Left lung (tissue), 10 donors: ENCODE data around the gene CDC42SE1. TPM values are rescaled to one million over a fixed set of nuclear protein-coding genes. Genes with fewer than 3 reads are reported as not detected.

Experiments
- ATAC-seq: fragments of 200-7000 bp; cut with Tn5 transposase; one replicate; pipeline ENCODE4 v1.9.1; 2020; ENCODE audit warnings: moderate library complexity
- DNase-seq, 4 donors: peaks; one replicate each; pipeline ENCODE4 v3.0.0-alpha.2; 2013 to 2020
- H3K27ac ChIP-seq, 2 donors: fragments of 200-600 bp; sonication (generic) in 1 of 2; one replicate each; pipeline versions ENCODE4 v1.5.0 to v1.8.0; 2020 to 2021
- H3K27me3 ChIP-seq, 2 donors: fragments of 200-600 bp; sonication (generic) in 1 of 2; one replicate each; pipeline versions ENCODE4 v1.5.0 to v1.8.0; 2020 to 2021
- H3K36me3 ChIP-seq, 2 donors: fragments of 200-600 bp; sonication (generic) in 1 of 2; one replicate each; pipeline versions ENCODE4 v1.5.0 to v1.8.0; 2020 to 2021
- H3K4me1 ChIP-seq, 2 donors: fragments of 200-600 bp; one replicate each; pipeline ENCODE4 v1.8.0; 2021
- H3K4me3 ChIP-seq, 2 donors: fragments of 200-600 bp; sonication (generic) in 1 of 2; one replicate each; pipeline versions ENCODE4 v1.5.0 to v1.8.0; 2020 to 2021; ENCODE audit warnings: mild to moderate bottlenecking in 1 of 2
- H3K9me3 ChIP-seq, 2 donors: fragments of 200-600 bp; sonication (generic) in 1 of 2; one replicate each; pipeline versions ENCODE4 v1.5.0 to v1.8.0; 2020 to 2021
- intact Hi-C, 2 donors: fragments of 100-400 bp; cut with DNase I; formaldehyde crosslinking; loops; one replicate each; pipeline versions ENCODE4 v1.11.2 to v1.14.2; 2022
- polyA plus RNA-seq, 6 donors: library from polyadenylated mRNA; unstranded; fragments of 120-200 nt; gene quantifications; one replicate each; pipeline ENCODE4 v1.2.1, GENCODE V29; 2013; ENCODE audit not compliant: insufficient read length in 6 of 6
- total RNA-seq, 2 donors: library from RNA; stranded (reverse); fragmentation: NEBNext Ultra II Directional; extraction: Animal tissue kit (Norgen Biotek cat#: 25700); gene quantifications; one replicate each; pipeline ENCODE4 v1.2.1, GENCODE V29; 2021
- TF ChIP-seq, protein P1 (sequence below), 2 donors: fragments of 200-600 bp; sonication (generic) in 1 of 2; IDR thresholded peaks; one replicate each; pipeline versions ENCODE4 v1.5.0 to v1.8.0; 2021; ENCODE audit warnings: antibody characterized with exemption in 2 of 2
- donor health status: DM: no; HTN: yes; CAD: no.
- donor health status: DM: no; HTN: no; CAD: no.

CDC42SE1 gene
- total and polyA plus RNA-seq, 8 donors: 99.1 to 133 (median 111) TPM

DNA sequence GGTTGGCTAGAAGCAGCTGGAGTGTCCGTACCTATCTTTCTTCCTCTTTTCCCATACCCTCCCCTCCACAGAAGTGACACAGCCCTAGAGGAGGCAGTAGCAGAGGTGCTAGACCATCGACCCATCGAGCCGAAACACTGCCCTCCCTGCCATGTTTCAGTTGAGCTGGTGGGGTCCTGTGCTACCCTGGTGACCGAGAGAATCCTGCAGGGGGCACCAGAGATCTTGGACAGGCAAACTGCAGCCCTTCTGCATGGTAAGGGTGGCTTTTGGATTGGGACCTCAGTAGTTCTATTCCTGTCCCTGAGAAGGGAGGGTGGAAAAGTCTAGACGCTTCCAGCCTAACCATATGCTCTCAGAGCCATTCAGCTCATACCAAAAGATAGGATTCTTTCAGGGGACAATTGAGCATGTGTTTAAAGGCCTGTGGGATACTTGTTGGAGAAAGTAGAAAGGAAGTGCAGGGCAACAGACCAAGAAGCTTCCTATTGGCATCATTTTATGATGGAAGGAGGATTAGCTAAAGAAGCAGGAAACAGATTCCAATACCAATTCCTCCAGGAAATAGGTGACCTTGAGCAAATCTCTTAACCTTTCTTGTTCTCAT lies 34.8 kb downstream of the CDC42SE1 start:
- ATAC-seq (peak; percentile 98), DNase-seq (peak in 2 of 4 donors; percentile 69 to 78)
- Histone ChIP-seq H3K36me3 (peaks cover 0 to 58% of the 10 kb centered on the region in 2 donors), H3K27me3 (no peaks in the 10 kb centered on the region), H3K27ac (peak overlapping the region in 1 of 2 donors; percentile 3), H3K4me3 (no peak overlapping the region), H3K4me1 (peaks cover 2 to 6% of the 10 kb centered on the region in 2 donors), H3K9me3 (no peaks in the 10 kb centered on the region)
- intact Hi-C loops: no loop called here
- TF ChIP-seq, protein P1, sequence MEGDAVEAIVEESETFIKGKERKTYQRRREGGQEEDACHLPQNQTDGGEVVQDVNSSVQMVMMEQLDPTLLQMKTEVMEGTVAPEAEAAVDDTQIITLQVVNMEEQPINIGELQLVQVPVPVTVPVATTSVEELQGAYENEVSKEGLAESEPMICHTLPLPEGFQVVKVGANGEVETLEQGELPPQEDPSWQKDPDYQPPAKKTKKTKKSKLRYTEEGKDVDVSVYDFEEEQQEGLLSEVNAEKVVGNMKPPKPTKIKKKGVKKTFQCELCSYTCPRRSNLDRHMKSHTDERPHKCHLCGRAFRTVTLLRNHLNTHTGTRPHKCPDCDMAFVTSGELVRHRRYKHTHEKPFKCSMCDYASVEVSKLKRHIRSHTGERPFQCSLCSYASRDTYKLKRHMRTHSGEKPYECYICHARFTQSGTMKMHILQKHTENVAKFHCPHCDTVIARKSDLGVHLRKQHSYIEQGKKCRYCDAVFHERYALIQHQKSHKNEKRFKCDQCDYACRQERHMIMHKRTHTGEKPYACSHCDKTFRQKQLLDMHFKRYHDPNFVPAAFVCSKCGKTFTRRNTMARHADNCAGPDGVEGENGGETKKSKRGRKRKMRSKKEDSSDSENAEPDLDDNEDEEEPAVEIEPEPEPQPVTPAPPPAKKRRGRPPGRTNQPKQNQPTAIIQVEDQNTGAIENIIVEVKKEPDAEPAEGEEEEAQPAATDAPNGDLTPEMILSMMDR (IDR thresholded peaks at IDR 0.05): peak; percentile 52 to 79

DNA sequence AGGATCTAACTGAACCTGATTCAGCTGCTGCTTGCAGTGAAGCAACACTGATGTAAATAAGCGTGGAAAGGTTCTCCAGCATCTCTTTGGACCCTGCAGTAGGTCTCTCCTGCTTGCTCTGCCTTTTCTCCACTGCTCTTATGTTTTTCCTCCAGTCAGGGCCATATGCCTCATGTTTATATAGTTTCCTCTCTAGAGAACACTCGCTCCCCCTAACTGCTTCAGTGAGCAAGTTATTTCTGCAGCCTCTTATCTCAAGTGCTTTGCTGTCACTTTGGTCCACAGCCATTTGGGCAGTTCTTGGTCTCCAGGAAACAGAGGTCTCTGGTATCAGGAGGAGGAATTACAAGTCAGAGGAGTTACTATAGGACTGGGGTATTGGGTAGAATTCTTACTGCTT lies 45.9 kb downstream of the CDC42SE1 start:
- H3K27me3 ChIP-seq: no peaks in the 10 kb centered on the region
- H3K4me1 ChIP-seq: peaks cover 20 to 38% of the 10 kb centered on the region in 2 donors
- intact Hi-C loops: no loop called here
- TF ChIP-seq, protein P1 (IDR thresholded peaks at IDR 0.05): no peak
- H3K9me3 ChIP-seq: no peaks in the 10 kb centered on the region
- H3K4me3 ChIP-seq: no peak overlapping the region
- peaks cover 0 to 8% of the 10 kb centered on the region in 2 donors for H3K36me3 ChIP-seq
- ATAC-seq (peak; percentile 79), DNase-seq (peak in 2 of 4 donors; percentile 68 to 91)
- H3K27ac ChIP-seq: peak overlapping the region; percentile 17 to 39

DNA sequence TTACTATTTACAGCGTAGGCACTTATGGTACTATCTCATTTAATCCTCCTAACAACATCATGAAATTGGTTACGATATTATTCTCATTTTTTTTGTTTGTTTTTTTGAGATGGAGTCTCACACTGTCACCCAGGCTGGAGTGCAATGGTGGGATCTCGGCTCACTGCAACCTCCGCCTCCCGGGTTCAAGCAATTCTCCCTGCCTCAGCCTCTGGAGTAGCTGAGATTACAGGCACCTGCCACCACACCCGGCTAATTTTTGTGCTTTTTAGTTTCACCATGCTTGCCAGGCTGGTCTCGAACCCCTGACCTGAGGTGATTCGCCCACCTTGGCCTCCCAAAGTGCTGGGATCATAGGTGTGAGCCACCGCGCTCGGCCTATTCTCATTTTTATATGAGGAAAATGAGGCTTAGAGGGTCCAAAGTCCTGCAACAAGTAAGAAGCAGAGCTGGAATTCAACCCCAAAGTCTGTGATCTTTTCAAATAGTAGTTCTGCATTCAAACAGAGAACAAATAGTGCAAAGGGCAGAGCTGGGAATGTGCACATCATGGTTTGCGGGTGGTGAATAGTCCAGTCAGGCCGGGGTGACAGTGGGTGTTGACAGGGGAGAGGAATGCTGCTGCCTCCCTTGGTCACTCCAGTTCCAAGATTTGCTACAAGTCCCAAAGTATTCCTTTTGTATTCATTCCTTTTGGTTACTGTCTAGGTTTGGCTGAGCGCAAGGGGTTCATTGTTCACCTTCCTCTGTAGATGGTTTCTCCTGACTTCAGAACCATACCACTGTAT lies 46.5 kb downstream of the CDC42SE1 start:
- no peak overlapping the region for H3K4me3 ChIP-seq
- TF ChIP-seq, protein P1 (IDR thresholded peaks at IDR 0.05): no peak
- H3K9me3 ChIP-seq: no peaks in the 10 kb centered on the region
- DNase-seq (no peak), ATAC-seq (peak; percentile 6)
- H3K27me3 ChIP-seq: no peaks in the 10 kb centered on the region
- intact Hi-C loops: no loop called here
- H3K4me1 ChIP-seq: peaks cover 20 to 41% of the 10 kb centered on the region in 2 donors
- H3K36me3 ChIP-seq: peaks cover 0 to 1% of the 10 kb centered on the region in 2 donors
- H3K27ac ChIP-seq: peak overlapping the region; percentile 17 to 39

DNA sequence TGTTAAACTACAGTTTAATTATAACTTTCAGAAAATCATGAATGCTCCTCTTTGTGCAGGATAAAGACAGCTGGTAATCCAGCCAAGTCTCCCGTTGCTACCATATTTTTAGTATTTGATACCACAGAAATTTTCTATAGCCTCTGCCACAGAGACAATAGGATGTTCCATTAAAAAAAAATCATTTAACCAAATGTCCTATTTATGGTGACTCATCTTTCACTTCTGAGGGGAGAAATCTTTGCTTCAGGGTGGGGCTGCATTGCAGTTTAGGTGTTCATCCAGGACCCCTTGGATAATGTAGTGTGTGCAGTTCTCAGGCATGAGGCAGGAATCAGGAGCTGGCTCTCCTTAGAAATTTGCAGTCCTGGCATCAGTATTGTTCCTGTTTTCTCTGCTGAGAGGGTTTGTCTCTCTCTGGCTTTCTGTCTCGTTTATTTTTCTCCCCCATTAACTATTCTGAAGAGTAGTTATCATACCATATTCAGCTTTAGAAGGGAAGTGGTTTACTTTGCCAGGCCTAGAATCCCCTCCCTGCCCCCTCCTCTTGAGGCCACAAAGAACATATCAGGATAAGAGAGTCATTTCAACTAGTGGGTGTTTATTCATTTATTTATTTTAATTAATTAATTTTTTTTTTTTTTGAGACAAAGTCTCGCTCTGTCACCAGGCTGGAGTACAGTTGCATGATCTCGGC lies 48.1 kb downstream of the CDC42SE1 start:
- no peaks in the 10 kb centered on the region for H3K27me3 ChIP-seq
- TF ChIP-seq, protein P1 (IDR thresholded peaks at IDR 0.05): no peak
- intact Hi-C loops: no loop called here
- H3K4me1 ChIP-seq: peaks cover 31 to 53% of the 10 kb centered on the region in 2 donors
- peak overlapping the region; percentile 1 to 13 for H3K27ac ChIP-seq
- DNase-seq (no peak), ATAC-seq (no peak)
- no peaks in the 10 kb centered on the region for H3K36me3 ChIP-seq
- H3K4me3 ChIP-seq: no peak overlapping the region
- H3K9me3 ChIP-seq: no peaks in the 10 kb centered on the region

DNA sequence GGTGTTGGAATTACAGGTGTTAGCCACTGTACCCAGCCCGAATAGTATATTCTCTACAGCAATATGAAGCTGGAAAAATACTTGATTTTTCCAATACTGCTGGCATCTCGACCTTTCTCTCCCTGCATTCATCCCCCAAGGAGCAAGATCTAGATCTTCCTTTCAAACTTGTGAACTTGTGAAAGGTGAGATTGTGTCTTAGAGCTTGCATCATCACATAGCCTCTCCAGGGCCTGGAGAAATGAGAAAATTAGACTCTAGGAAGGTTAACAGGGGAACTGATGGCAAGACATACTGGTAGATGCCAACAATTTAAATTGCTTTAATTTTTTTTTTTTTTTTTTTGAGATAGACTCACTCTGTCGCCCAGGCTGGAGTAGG lies 49.1 kb downstream of the CDC42SE1 start:
- intact Hi-C loops: no loop called here
- Histone ChIP-seq H3K27ac (no peak overlapping the region), H3K36me3 (no peaks in the 10 kb centered on the region), H3K9me3 (no peaks in the 10 kb centered on the region), H3K4me3 (no peak overlapping the region), H3K4me1 (peaks cover 31 to 62% of the 10 kb centered on the region in 2 donors), H3K27me3 (no peaks in the 10 kb centered on the region)
- no peak for DNase-seq
- TF ChIP-seq, protein P1 (IDR thresholded peaks at IDR 0.05): no peak
- ATAC-seq: no peak
